IMR-90 (cell line): ENCODE measurements around the gene RPGR. TPM values are rescaled to one million over a fixed set of nuclear protein-coding genes. Genes with fewer than 3 reads are reported as not detected.

Experiments
- ATAC-seq: fragments of 200-7000 bp; cut with Tn5 transposase; 2 replicates; pipeline ENCODE4 v1.9.1; 2020; ENCODE audit warnings: low read depth, mild to moderate bottlenecking, moderate library complexity
- BruUV-seq: library from RNA; stranded (reverse); fragments of 400-500 nt; replicated peaks from 2 replicates; lab custom pipeline; 2021; lab: Mats Ljungman, UMichigan
- CTCF ChIA-PET: fragments of 300-600 bp; formaldehyde crosslinking; extraction: SDS; loops from one replicate; lab custom pipeline; 2021; ENCODE audit warnings: antibody characterized with exemption; lab: Yijun Ruan, JAX
- POLR2A ChIA-PET: fragments of 300-600 bp; sonication (Branson Sonifier 250); formaldehyde crosslinking; loops from one replicate; lab custom pipeline; 2022; ENCODE audit warnings: antibody characterized with exemption; ENCODE audit not compliant: unreplicated experiment; lab: Charles Lee
- DNase-seq: peaks from one replicate; pipeline ENCODE4 v3.0.0; 2013
- H2AFZ ChIP-seq: replicated peaks from 2 replicates; pipeline ENCODE3; 2013; ENCODE audit warnings: low read length, mild to moderate bottlenecking; ENCODE audit not compliant: poor library complexity
- H2AK5ac ChIP-seq: 2 replicates; pipeline ENCODE4 v1.6.1; 2013; ENCODE audit warnings: low read depth, low read length, inconsistent platforms
- H2AK9ac ChIP-seq: replicated peaks from 2 replicates; pipeline ENCODE3; 2013; ENCODE audit warnings: mild to moderate bottlenecking, low read depth, low read length, moderate library complexity; ENCODE audit not compliant: poor library complexity
- H2BK120ac ChIP-seq: 2 replicates; pipeline ENCODE4 v1.6.1; 2013; ENCODE audit warnings: low read depth, low read length, inconsistent platforms
- H2BK15ac ChIP-seq: 3 replicates; pipeline ENCODE4 v1.6.1; 2013; ENCODE audit warnings: low read depth, low read length, inconsistent platforms
- H2BK20ac ChIP-seq: 2 replicates; pipeline ENCODE4 v1.6.1; 2013; ENCODE audit warnings: low read depth, mild to moderate bottlenecking, inconsistent platforms, low read length, moderate library complexity
- H2BK5ac ChIP-seq: 2 replicates; pipeline ENCODE4 v1.6.1; 2013; ENCODE audit warnings: mild to moderate bottlenecking, low read depth, low read length, inconsistent platforms; ENCODE audit not compliant: poor library complexity, severe bottlenecking
- H3K14ac ChIP-seq: replicated peaks from 2 replicates; pipeline ENCODE4 v1.6.1; 2013; ENCODE audit warnings: low read depth, low read length, inconsistent platforms
- H3K18ac ChIP-seq: 2 replicates; pipeline ENCODE4 v1.6.1; 2013; ENCODE audit warnings: low read depth, low read length, control low read depth
- H3K23ac ChIP-seq: 2 replicates; pipeline ENCODE4 v1.6.1; 2013; ENCODE audit warnings: low read depth, low read length, inconsistent platforms
- H3K27ac ChIP-seq: 2 replicates; pipeline ENCODE4 v1.5.1; 2013; ENCODE audit warnings: mild to moderate bottlenecking, control low read depth, low read length; ENCODE audit not compliant: insufficient read depth
- H3K27me3 ChIP-seq: 2 replicates; pipeline ENCODE4 v1.6.1; 2013; ENCODE audit warnings: low read length; ENCODE audit not compliant: control insufficient read depth, insufficient read depth
- H3K36me3 ChIP-seq: 2 replicates; pipeline ENCODE4 v1.6.1; 2013; ENCODE audit warnings: low read length, mixed read lengths; ENCODE audit not compliant: control insufficient read depth, insufficient read depth
- H3K4ac ChIP-seq: 2 replicates; pipeline ENCODE4 v1.6.1; 2013; ENCODE audit warnings: low read depth, low read length, inconsistent platforms
- H3K4me1 ChIP-seq: 2 replicates; pipeline ENCODE4 v1.6.1; 2013; ENCODE audit warnings: low read length, mixed read lengths; ENCODE audit not compliant: control insufficient read depth, insufficient read depth
- H3K4me2 ChIP-seq: 2 replicates; pipeline ENCODE4 v1.6.1; 2013; ENCODE audit warnings: low read depth, mild to moderate bottlenecking, control low read depth, low read length, moderate library complexity
- H3K4me3 ChIP-seq: 2 replicates; pipeline ENCODE4 v1.5.1; 2013; ENCODE audit warnings: low read depth, mild to moderate bottlenecking, control low read depth, low read length, moderate library complexity; ENCODE audit not compliant: insufficient read depth
- H3K56ac ChIP-seq: 2 replicates; pipeline ENCODE4 v1.6.1; 2013; ENCODE audit warnings: low read length, inconsistent platforms; ENCODE audit not compliant: insufficient read depth; ENCODE audit errors: extremely low read depth
- H3K79me1 ChIP-seq, 2 experiments: 2 replicates each; pipeline ENCODE4 v1.6.1; 2013; ENCODE audit warnings: low read length in 2 of 2, inconsistent platforms in 1 of 2, low read depth in 1 of 2
- H3K9ac ChIP-seq: 2 replicates; pipeline ENCODE4 v1.6.1; 2013; ENCODE audit warnings: low read depth, low read length, control low read depth
- H3K9me1 ChIP-seq: 2 replicates; pipeline ENCODE4 v1.6.1; 2013; ENCODE audit warnings: low read length, inconsistent platforms; ENCODE audit not compliant: insufficient read depth
- H3K9me3 ChIP-seq: 2 replicates; pipeline ENCODE4 v1.6.1; 2013; ENCODE audit warnings: low read length; ENCODE audit not compliant: control insufficient read depth, insufficient read depth
- H4K20me1 ChIP-seq: 2 replicates; pipeline ENCODE4 v1.6.1; 2013; ENCODE audit warnings: low read length, inconsistent platforms; ENCODE audit not compliant: insufficient read depth
- H4K5ac ChIP-seq: 2 replicates; pipeline ENCODE4 v1.6.1; 2013; ENCODE audit warnings: mild to moderate bottlenecking, low read depth, low read length, control low read depth
- H4K8ac ChIP-seq, 2 experiments: 2 replicates each; pipeline ENCODE4 v1.6.1; 2013; ENCODE audit warnings: low read depth in 2 of 2, low read length in 2 of 2, control low read depth in 1 of 2, inconsistent platforms in 1 of 2
- H4K91ac ChIP-seq: 2 replicates; pipeline ENCODE4 v1.6.1; 2013; ENCODE audit warnings: low read depth, low read length, inconsistent platforms; ENCODE audit not compliant: insufficient read depth
- MAFK ChIP-seq: IDR thresholded peaks from 2 replicates; pipeline ENCODE4 v1.6.1; 2012; ENCODE audit warnings: low read depth, low read length, improper control_type of control experiment
- MXI1 ChIP-seq: IDR thresholded peaks from 2 replicates; pipeline ENCODE4 v1.6.1; 2012; ENCODE audit warnings: low read depth, mild to moderate bottlenecking, low read length, moderate library complexity, borderline replicate concordance
- NFE2L2 ChIP-seq: fragments of 150-350 bp; IDR thresholded peaks from 2 replicates; pipeline ENCODE4 v1.6.1; 2016; ENCODE audit warnings: low read depth, mild to moderate bottlenecking, low read length
- RAD21 ChIP-seq: IDR thresholded peaks from 2 replicates; pipeline ENCODE4 v1.6.1; 2012; ENCODE audit warnings: low read length, improper control_type of control experiment
- RCOR1 ChIP-seq: IDR thresholded peaks from 2 replicates; pipeline ENCODE4 v1.6.1; 2012; ENCODE audit warnings: mild to moderate bottlenecking, low read length, improper control_type of control experiment; ENCODE audit not compliant: insufficient replicate concordance
- RFX5 ChIP-seq: IDR thresholded peaks from 2 replicates; pipeline ENCODE4 v1.8.0; 2012; ENCODE audit warnings: low read depth, mild to moderate bottlenecking, low read length, moderate library complexity
- WGBS, 2 experiments: methylation state at CpG; one replicate each; pipeline versions ENCODE4 v1.1.5 to v1.1.7; 2013; ENCODE audit warnings: missing lambda C conversion rate in 2 of 2; ENCODE audit not compliant: insufficient read length in 1 of 2; ENCODE audit errors: extremely low coverage in 2 of 2; 5-methylcytosine and 5-hydroxymethylcytosine counted together
- dilution Hi-C: fragments of 300-500 bp; cut with HindIII; formaldehyde crosslinking; loops from one replicate; pipeline ENCODE4 v1.14.3; 2018; ENCODE audit warnings: low sequenced_read_pairs; ENCODE audit not compliant: unreplicated experiment
- in situ Hi-C: fragments of 300-500 bp; cut with MboI; formaldehyde crosslinking; loops from 3 replicates; pipeline ENCODE4 v1.14.3; 2019; ENCODE audit warnings: low sequenced_read_pairs, inconsistent platforms, mixed read lengths
- intact Hi-C: fragments of 100-400 bp; cut with micrococcal nuclease; formaldehyde crosslinking; loops from 2 replicates; pipeline ENCODE4 v1.10.0; 2022
- polyA plus RNA-seq, 3 experiments: library from polyadenylated mRNA; depleted of rRNA; stranded (reverse); fragments of >200 nt; gene quantifications; 2 replicates each; pipeline ENCODE4 v1.2.3, GENCODE V29; 2012; ENCODE audit warnings: low replicate concordance in 1 of 3
- total RNA-seq: library from RNA; depleted of rRNA; stranded (reverse); fragments of >200 nt; gene quantifications from 2 replicates; pipeline ENCODE4 v1.2.3, GENCODE V29; 2012

The RPGR gene
- total and polyA plus RNA-seq, 2 of the 4 experiments (the other 2 are of a cell fraction) = 2.2 to 3.8 TPM

GRCh38 chrX:38262715-38263620 lies 64.3 kb downstream of the RPGR start:
- Histone ChIP-seq H2BK5ac (peak overlapping the region; percentile 82), H4K5ac (peak overlapping the region; percentile 69; the same call in 1 of the 2 replicates), H2BK120ac (peak overlapping the region; percentile 71; the same call in 1 of the 2 replicates), H3K9me3 (no peaks in the 10 kb centered on the region), H3K14ac (no peak overlapping the region), H2AK9ac (no peak overlapping the region), H3K27me3 (no peaks in the 10 kb centered on the region), H3K9me1 (no peaks in the 10 kb centered on the region), H3K4me1 (no peaks in the 10 kb centered on the region; the same call in 1 of the 2 replicates), H2AK5ac (no peak overlapping the region; the same call in 1 of the 2 replicates), H3K4me3 (no peak overlapping the region), H2AFZ (no peak overlapping the region), H2BK15ac (no peak overlapping the region), H4K91ac (no peak overlapping the region), H3K4me2 (peak overlapping the region; percentile 77), H4K8ac (no peak overlapping the region), H3K18ac (peak overlapping the region; percentile 88), H3K9ac (no peak overlapping the region), H3K36me3 (no peaks in the 10 kb centered on the region), H3K56ac (no peak overlapping the region), H3K27ac (peak overlapping the region; percentile 64; the same call in 1 of the 2 replicates), H4K20me1 (no peaks in the 10 kb centered on the region), H2BK20ac (peak overlapping the region; percentile 59; the same call in 1 of the 2 replicates), H3K23ac (peak overlapping the region; percentile 71; the same call in 1 of the 2 replicates), H3K4ac (peak overlapping the region; percentile 34; the same call in 1 of the 2 replicates), H3K79me1 (no peaks in the 10 kb centered on the region)
- DNase-seq = peak; percentile 72
- no CpG with 5 or more reads among the region's 9 CpGs for WGBS, 2 experiments
- POLR2A ChIA-PET = no interaction called here
- in situ Hi-C loops = no loop called here
- BruUV-seq = no TSS peak
- ATAC-seq = peak; percentile 72
- intact Hi-C loops = loop anchor here (5.0 kb wide), 2 partner anchors 41 to 64 kb away; partner anchors contain the start of genes RPGR and SRPX
- TF ChIP-seq RCOR1 (no peak), NFE2L2 (no peak), RAD21 (no peak), MAFK (no peak), MXI1 (no peak), RFX5 (no peak)
- CTCF ChIA-PET = interaction anchor here (0.6 to 1.2 kb wide), 3 partner anchors 10 to 19 kb away, joined by 3 to 5 read pairs (median 4); no protein-coding TSS in a partner anchor
- dilution Hi-C loops = no loop called here
